Stromal cell of bone marrow (primary cell): ENCODE data around the gene PDE6G.

Experiments used
- DNase-seq: peaks from one replicate; pipeline ENCODE4 v3.0.0-alpha.2; 2012; ENCODE audit warnings: low read depth

The PDE6G gene

DNA sequence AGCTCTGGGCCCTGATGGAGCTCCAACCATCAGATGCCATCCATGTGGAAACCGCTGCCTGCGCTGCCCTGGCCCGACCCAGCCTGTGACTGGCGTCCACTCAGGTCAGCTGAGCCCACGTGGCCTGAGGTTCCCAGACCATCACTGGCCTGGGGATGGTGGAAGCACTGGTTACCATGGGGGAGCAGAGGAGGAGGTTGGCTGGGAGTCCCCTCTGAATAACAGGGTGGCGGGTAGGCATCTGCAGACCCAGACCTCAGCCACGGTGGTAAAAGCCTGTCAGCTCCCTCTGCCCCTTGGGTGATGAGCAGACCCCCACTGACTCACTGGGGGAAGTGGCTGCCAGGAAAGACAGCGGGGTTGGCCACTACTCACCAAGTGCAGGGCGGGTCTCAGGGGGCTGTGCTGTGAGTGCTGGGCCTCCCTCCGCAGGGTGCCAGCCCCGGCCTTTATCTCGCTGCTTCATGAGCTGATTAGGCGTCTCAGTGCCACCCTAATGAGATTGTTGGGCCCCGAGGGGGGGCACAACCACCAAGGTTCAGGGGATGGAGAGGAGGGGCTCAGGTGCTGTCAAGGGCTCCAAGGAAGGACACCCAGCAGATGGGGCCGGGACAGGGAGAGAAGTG, at the start of gene PDE6G:
TSS of gene PDE6G (minus strand) at position 425 of the 626 bp plus-strand sequence. CDS start 3,237 bp downstream, outside the sequence.
- no peak for DNase-seq

DNA sequence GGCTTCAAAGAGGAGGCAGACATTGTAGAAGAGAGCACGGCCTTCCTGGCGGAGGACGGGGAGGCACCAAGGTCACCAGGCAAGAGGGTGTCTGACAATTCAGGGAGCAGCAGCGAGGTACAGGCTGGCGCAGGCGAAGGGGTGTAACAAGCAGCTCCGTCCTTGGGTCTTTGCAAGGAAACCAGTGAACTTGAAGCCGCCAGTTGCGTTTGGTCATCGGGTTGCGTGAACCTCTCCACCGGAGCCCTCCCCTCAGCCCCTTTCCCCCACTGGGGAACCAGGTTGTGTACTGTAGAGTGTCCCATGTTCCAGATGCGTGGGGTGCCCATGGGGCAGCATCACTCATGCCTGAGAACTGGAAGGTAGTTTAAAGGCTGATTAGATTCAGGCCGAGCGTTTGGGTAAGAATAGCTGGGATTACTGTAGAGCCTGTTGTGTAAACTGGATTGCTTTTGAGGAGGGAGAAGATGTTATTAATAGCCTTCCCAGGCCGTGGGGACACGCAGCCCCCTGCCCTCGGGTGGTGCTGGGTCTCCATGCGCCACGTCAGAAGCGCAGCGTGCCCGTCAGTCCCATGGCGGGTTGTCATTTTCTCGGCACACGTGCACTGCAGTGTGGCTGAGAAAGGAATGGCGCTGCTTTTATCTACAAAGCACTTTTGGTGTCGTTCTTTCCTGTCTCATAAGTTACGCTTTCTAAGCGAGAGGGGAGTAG, 49.3 kb upstream of the PDE6G start:
- no peak for DNase-seq

DNA sequence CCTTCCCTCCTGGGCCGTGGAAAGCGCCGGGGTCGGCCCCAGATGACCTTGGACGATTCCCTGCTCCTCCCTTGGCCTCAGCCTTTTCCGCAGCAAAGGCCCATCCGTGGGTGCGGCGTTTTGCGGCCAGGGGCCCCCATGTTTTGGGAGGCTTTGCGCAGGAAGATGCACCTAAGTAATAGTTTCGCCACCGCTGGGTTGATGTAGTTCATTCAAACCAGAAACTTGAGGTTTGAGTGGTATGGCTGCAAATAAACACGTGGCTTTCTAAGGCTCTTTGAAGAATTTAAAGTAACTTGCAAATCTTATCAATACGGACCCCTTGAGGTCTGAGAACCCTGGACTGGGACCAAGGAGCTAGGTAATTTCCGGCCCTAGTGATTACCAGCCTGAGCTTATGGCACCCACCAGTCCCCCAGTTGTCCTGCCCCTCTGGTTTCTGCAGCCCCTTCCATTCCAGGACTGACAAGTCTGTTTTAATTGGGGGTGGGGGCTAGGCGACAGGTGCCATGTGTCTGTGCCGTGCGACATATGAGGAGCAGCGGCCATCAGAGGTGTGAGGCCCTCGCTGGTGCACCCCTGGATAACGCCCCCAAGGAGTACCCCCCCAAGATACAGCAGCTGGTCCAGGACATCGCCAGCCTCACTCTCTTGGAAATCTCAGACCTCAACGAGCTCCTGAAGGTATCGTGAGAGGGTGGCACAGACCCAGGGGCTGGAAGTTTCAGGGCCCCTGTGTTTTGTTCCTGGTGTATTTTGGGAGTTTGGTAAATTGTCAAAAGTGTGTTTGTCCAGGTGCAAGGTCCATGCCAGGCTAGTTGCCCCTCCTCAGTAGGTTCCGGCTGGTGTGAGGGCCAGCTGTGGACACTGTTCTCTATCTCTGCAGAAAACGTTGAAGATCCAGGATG, 47.7 kb upstream of the PDE6G start:
- no peak for DNase-seq

DNA sequence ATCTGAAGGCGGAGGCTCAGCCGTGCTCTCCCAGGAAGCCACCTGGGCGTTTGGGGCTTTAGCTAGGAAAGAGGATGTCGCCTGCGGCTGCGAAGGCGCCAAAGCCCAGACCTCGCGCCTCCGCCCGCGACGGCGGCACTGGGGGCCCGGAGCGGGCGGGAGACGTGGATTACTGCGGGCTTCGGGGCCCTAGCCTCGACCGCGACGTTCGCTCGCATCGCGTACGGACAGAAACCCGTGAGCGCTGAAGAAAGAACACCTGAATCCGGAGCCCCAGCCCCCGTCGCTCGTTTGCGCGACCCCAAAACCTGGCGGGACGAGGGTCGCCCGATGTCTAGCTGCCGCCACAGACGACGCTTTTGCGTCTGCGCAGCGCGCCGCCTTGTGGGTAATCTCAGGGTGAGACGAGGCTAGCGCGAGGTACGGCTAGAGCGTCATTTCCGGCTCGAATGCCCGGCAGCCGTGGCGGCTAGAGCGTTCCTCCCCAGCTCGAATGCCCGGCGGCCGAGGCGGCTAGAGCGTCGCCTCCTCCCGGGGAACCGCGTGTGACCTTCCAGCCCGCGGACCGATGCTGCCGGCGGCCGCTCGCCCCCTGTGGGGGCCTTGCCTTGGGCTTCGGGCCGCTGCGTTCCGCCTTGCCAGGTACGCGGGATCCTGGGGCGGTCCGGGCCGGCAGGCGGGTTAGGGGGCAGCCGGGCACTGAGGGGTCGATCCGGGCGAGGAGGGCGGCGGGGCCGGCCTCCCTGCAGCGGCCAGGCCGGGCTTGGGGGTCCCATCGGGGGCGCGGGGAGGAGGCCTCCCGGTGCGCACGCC, 46.8 kb upstream of the PDE6G start, which contains the start of gene MRPL12:
TSS of gene MRPL12 (plus strand) at position 434 of the 813 bp plus-strand sequence. CDS start at position 569, 135 bp downstream.
- peak; percentile 87 for DNase-seq

DNA sequence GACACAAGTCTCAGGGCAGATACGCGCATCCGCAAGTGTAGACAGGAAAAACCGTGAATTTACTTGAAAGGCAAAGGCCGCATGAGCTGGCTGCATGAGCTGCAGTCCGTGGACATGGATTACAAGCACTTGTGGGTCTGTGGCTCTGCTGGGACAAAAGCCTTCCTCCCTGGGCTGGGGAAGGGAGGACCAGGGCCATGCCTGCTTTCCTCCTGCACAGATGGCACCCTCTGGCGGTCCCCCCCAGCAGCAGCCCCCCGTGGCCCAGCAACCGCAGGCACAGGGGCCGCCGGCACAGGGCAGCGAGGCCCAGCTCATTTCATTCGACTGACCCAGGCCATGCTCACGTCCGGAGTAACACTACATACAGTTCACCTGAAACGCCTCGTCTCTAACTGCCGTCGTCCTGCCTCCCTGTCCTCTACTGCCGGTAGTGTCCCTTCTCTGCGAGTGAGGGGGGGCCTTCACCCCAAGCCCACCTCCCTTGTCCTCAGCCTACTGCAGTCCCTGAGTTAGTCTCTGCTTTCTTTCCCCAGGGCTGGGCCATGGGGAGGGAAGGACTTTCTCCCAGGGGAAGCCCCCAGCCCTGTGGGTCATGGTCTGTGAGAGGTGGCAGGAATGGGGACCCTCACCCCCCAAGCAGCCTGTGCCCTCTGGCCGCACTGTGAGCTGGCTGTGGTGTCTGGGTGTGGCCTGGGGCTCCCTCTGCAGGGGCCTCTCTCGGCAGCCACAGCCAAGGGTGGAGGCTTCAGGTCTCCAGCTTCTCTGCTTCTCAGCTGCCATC, 45.1 kb upstream of the PDE6G start:
- DNase-seq: no peak

DNA sequence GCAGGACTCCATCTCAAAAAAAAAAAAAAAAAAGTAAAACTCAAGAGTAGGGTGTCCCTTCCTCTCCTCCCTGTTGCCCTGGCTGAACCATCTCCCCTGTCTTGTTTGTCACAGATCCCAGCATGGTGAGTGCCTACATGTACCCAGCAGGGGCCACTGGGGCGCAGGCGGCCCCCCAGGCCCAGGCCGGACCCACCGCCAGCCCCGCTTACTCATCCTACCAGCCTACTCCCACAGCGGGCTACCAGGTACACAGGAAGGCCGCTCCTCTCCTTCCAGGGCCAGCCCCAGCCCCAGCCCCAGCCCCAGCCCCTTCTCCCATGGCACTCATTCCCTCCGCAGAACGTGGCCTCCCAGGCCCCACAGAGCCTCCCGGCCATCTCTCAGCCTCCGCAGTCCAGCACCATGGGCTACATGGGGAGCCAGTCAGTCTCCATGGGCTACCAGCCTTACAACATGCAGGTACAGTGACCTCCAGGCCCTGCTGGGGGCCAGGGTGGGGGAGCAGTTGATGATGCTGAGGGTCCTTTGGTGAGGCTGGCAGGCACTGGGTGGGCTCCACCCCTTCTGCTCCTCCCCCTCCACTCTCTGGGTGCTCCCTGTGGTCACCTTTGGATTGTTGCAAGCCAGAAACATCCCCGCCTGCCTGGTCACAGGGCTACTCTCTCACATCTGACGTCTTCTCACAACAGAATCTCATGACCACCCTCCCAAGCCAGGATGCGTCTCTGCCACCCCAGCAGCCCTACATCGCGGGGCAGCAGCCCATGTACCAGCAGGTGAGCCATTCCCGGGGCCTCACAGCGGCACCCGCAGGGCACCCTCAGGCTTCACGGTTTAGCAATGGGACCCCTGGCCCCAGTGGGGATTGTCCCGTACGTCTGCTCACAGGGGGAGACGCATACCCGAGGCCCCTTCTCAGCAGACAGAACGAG, 44.3 kb upstream of the PDE6G start:
- no peak for DNase-seq

DNA sequence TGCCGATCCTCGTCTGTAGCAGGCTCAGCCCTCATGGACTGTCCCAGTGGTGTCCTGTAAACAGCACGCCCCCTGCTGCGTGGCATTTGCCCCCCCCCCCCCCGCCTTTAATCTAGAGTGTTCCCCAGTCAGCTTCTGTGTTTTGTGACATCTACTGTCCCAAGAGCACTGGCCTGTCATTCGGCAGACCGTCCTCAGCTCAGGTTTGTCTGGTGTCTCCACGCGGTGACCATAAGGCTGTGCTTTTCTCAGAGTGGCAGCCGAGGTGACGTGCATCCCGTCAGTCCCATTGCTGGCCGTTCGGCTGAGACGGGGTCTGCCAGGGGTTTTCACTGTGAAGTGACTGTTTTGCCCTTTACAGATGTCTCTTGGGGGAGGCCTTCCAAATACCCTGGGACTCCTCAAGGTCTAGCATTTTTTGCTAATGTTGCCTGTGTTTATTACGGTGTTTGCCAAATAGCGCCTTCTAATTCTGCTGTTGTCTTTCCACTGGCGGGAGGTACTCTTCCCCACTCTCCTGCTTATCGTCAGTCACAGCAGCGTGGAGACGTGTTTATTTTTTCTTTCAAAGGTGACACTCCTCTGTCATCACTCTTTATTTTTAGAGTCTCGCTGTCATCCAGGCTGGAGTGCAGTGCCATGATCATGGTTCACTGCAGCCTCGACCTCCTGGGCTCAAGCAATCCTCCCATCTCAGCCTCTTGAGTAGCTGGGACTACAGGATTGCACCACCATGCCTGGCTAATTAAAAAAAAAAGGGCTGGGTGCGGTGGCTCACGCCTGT, 41.1 kb upstream of the PDE6G start:
- DNase-seq: no peak

DNA sequence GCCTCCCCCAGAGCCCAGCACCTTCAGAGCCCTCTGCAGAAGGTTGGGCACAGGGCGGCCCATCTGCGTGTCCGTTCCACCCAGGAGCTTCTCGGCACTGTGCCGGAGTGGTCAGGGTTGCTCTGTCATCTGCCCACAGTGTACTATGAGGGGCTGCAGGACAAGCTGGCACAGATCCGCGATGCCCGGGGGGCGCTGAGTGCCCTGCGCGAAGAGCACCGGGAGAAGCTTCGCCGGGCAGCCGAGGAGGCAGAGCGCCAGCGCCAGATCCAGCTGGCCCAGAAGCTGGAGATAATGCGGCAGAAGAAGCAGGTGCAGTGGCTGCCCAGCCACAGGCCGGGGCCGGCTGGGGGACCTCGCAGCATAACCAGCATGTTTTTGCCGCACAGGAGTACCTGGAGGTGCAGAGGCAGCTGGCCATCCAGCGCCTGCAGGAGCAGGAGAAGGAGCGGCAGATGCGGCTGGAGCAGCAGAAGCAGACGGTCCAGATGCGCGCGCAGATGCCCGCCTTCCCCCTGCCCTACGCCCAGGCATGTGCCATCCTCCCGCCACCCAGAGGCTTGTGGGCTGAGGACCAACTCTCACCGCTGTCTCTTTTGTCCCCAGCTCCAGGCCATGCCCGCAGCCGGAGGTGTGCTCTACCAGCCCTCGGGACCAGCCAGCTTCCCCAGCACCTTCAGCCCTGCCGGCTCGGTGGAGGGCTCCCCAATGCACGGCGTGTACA, 40.0 kb upstream of the PDE6G start:
- DNase-seq: no peak

DNA sequence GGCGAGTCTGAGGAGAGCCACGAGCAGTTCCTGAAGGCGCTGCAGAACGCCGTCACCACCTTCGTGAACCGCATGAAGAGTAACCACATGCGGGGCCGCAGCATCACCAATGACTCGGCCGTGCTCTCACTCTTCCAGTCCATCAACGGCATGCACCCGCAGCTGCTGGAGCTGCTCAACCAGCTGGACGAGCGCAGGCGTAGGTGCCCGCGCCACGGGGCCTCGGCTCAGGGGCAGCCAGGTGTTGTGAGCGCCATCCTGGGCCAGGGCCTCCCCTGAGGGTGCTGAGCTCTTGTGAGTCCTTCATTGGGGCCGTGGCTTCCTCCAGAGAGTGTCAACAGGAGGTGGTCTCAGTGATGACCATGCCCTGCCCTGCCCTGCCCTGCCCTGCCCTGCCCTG, 39.5 kb upstream of the PDE6G start:
- no peak for DNase-seq

DNA sequence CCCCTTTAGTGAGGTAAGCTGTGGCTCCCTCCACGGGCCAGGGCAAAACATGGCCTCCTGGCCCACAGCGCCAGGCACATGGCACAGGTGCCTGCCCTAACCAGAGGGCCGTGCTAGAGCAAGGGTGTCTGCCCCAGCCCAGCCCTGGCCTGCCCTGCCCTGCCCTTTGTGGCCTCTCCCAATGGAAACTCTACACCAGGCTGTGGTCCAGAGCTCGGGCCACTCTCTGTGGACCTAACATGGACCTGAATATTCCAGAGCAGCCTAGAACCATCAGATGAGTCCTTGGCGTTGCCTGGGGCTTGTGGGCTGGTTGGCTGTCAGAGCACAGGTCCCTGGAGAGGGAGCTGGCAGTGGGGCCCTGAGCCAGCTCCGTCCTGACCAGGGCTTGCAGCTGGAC, 38.9 kb upstream of the PDE6G start:
- no peak for DNase-seq

DNA sequence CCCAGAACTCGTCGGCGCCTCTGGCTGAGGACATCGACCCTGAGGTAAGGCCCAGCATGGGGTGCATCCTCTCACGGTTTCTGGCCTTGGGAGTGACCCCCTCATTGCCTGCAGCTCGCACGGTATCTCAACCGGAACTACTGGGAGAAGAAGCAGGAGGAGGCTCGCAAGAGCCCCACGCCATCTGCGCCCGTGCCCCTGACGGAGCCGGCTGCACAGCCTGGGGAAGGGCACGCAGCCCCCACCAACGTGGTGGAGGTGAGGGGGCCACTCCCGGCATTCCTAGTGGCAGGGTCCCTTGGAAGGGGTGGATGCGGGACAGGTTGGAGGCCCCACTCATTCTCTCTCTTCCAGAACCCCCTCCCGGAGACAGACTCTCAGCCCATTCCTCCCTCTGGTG, 38.5 kb upstream of the PDE6G start:
- DNase-seq: no peak

DNA sequence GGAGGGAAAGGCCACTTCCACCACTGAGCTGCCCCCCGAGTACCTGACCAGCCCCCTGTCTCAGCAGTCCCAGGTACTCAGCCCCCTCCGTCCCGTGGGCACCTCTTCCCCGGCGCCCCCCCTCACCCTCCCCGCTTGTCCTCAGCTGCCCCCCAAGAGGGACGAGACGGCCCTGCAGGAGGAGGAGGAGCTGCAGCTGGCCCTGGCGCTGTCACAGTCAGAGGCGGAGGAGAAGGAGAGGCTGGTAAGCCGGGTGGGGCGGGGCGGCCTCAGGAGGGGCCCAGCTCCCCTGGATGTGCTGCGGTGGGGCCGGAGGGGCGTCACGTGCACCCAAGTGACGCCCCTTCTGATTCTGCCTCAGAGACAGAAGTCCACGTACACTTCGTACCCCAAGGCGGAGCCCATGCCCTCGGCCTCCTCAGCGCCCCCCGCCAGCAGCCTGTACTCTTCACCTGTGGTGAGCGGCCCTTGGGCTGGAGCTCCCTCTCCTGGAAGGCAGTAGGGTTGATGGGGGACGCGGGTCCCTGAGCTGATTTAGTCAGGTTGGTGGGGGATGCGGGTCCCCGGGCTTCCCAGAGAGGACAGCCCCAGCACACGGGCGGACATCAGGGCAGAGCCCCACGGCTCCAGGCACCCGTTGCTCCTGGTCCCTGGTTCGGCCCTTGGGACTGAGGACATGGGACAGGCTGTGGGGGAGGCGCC, 37.3 kb upstream of the PDE6G start:
- DNase-seq: no peak

DNA sequence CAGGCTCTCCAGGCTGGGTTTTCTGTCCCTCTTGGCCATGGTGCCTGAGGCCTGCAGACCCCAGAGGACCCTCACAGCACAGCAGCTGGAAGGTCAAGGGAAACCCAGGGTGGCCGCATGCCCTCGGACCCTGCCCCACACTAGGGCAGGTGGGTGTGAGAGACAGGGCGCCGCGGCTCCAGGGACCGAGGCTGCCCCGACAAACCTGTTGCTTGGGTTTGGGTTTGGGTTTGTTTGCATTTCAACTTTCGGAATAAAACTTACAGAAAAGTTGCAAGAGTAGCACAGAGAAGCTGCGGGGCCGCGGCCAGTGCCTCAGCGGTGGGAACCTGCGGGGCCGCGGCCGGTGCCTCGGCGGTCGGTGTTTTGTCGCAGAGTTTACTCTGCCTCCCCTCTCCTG, 35.3 kb upstream of the PDE6G start:
- DNase-seq: no peak

DNA sequence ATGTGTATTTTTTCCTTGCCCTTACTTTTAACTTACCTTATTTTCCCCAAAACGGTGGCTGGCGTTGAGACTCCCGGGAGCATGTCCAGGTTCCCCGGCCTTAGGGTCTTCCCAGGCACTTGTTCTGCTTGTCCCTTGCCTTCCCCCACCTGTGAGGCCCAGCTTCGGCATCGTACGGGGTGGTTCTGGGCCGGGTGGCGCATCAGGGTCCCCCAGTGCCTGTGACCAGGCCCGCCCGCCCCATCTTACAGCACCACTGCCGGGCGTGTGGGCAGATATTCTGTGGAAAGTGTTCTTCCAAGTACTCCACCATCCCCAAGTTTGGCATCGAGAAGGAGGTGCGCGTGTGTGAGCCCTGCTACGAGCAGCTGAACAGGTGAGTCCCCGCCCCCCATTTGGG, 34.9 kb upstream of the PDE6G start:
- DNase-seq: no peak

DNA sequence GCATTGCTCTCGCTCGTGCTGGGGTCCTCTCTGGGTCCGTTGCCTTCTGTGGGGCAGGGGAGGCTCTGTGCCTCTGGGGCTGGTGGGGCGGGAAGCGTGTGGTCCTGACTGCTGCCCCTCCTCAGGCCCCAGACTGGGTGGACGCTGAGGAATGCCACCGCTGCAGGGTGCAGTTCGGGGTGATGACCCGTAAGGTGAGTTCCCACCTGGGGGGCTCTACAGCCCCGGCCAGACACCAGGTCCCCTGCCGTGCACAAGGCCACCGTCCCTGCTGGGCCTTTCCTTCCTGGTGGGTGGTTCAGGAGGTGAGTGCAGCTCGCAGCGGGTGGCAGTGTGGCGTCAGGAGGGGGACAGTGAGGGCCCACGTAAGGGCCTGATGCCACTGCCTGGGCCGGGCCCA, 34.2 kb upstream of the PDE6G start:
- no peak for DNase-seq

DNA sequence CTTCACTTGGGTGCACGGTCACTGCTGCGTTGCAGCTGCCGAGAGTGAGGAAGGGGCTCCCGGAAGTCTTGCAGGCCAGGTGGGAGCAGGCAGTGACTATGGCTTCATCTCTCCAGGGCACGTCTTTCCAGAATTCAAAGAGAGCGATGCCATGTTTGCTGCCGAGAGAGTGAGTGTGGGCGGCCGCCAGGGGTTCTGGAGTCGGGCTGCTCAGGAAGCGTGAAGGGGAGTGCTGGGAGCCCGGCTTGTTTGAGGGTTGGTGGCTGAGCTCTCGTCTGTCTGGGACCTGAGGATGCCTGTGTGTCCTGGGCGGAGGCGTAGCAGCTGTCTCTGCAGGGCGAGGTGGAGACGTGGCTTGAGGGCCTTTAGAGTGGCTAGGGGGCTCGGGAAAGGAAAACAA, 33.7 kb upstream of the PDE6G start:
- no peak for DNase-seq

DNA sequence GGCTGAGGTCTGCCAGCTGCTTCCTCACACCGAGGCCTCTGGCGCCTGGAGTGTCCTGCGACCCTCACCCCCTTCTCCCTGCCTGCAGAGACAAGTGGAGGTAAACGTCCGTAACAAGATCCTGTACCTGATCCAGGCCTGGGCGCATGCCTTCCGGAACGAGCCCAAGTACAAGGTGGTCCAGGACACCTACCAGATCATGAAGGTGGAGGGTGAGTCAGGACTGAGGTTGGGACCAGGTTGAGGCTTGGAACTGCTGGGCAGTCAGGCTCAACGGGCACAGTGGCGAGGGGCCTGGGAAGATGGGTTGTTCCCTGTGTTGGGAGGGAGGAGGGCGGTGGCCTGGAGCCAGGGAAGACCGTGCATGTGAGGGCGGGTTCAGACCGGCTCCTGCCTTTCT, 32.3 kb upstream of the PDE6G start:
- DNase-seq: no peak
